ENCODE data around the gene OPTC.

The OPTC gene

DNA sequence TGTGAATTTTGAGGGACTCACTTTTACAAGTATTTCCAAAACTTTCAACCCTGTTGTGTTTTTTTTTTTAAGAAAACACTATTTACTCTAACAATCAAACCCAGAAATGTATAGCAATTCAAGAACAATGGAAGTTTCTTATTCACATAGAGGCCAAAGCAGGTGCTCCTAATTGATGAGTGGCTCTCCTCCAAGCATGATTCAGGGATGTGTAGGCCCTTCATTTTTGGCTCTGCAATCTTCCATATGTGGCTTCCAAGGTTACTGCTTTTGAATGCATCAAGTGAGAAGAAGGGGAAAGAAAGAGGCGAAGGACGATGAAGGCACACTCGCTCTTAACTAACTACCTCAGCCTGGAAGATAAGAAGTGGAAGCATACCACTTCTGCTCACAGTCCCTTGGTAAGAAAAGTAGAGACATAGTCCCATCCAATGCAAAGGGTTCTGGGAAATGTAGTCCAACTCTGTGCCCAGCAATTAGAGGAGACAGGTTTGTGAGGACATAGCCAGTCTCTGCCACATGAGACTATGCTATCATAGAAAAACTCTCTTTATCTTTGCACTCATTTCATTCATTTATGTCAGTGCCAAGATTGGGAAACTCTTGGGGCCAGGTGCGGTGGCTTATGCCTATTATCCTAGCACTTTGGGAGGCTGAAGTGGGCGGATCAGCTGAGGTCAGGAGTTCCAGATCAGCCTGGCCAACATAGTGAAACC is 46.0 kb downstream of the OPTC start:
- Histone ChIP-seq H3K9me3 (ENCODE audit: control insufficient read depth, low read length) (no peaks in the 10 kb centered on the region), H2AFZ (no peak overlapping the region), H3K4me1 (no peaks in the 10 kb centered on the region), H3K27ac (no peak overlapping the region), H3K4me3 (ENCODE audit: low read depth, low read length) (no peak overlapping the region), H3K79me2 (no peaks in the 10 kb centered on the region), H3K36me3 (ENCODE audit: control insufficient read depth, insufficient read depth, low read length) (no peaks in the 10 kb centered on the region), H3K9ac (no peak overlapping the region), H3K4me2 (ENCODE audit: low read length) (no peak overlapping the region), H3K27me3 (ENCODE audit: control insufficient read depth, insufficient read depth, low read length) (no peaks in the 10 kb centered on the region)
- TF ChIP-seq, protein P1, sequence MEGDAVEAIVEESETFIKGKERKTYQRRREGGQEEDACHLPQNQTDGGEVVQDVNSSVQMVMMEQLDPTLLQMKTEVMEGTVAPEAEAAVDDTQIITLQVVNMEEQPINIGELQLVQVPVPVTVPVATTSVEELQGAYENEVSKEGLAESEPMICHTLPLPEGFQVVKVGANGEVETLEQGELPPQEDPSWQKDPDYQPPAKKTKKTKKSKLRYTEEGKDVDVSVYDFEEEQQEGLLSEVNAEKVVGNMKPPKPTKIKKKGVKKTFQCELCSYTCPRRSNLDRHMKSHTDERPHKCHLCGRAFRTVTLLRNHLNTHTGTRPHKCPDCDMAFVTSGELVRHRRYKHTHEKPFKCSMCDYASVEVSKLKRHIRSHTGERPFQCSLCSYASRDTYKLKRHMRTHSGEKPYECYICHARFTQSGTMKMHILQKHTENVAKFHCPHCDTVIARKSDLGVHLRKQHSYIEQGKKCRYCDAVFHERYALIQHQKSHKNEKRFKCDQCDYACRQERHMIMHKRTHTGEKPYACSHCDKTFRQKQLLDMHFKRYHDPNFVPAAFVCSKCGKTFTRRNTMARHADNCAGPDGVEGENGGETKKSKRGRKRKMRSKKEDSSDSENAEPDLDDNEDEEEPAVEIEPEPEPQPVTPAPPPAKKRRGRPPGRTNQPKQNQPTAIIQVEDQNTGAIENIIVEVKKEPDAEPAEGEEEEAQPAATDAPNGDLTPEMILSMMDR (IDR thresholded peaks at IDR 0.05), result no peak

DNA sequence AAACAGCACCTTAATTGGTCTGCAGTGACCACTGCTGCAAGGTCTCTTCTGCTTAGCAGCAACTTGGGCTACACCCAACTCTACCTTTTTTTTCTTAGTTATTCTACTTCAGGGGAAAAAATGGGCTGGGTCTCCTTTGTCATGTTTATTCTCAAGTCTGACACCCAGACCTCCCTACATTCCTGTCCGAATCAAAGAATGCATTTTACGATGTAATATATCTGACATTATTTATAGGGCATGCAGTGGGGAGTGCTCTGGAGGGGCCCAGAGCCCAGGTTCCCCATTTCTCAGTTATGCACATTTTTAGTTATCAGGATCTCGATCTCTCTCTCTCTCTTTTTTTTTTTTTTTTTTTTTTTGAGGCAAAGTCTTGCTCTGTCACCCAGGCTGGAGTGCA is 50.5 kb downstream of the OPTC start:
- no peak overlapping the region for H3K9ac ChIP-seq
- no peaks in the 10 kb centered on the region for H3K9me3 ChIP-seq (ENCODE audit: control insufficient read depth, low read length)
- TF ChIP-seq, protein P1 (IDR thresholded peaks at IDR 0.05), result no peak
- no peak overlapping the region for H3K4me3 ChIP-seq (ENCODE audit: low read depth, low read length)
- no peak overlapping the region for H3K4me2 ChIP-seq (ENCODE audit: low read length)
- no peaks in the 10 kb centered on the region for H3K4me1 ChIP-seq
- H2AFZ ChIP-seq, result no peak overlapping the region
- H3K79me2 ChIP-seq, result no peaks in the 10 kb centered on the region
- H3K36me3 ChIP-seq (ENCODE audit: control insufficient read depth, insufficient read depth, low read length), result no peaks in the 10 kb centered on the region
- H3K27me3 ChIP-seq (ENCODE audit: control insufficient read depth, insufficient read depth, low read length), result no peaks in the 10 kb centered on the region
- no peak overlapping the region for H3K27ac ChIP-seq

DNA sequence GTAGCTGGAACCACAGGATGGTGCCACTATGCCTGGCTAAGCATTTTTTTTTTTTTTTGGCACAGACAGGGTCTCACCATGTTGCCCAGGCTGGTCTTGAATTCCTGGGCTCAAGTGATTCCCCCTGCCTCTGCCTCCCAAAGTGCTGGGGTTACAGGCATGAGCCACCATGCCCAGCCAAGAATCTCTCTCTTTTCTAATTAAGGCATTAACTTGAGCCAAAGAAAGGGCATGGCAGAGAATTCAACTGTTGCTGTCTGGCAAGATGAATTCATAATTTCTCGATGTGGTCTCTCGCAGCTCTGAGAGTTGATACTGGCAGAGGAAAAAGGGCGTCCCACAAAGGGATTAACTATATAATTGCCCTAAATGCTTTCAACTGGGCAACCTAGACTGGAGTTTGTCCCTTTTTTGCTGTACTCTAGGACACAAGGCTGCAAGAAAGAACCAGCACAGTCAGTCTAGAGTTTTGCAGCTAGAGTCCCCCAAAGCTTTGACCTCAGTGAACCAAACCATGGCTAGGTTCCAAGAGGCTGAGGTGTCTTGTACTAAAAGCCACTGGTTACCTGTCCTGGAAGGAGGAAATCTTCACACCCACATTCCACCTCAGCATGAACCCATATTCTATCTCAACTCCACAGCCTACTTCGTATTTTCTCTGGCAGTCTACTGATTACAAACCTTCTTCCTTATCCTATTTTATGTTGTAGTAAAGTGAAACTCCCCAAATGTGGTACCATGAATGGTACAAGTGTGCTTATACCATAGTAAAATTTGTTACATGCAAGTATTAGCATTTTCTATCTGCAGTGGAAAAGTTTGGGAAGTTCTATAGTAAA is 51.2 kb downstream of the OPTC start:
- no peak overlapping the region for H2AFZ ChIP-seq
- no peaks in the 10 kb centered on the region for H3K27me3 ChIP-seq (ENCODE audit: control insufficient read depth, insufficient read depth, low read length)
- no peak overlapping the region for H3K27ac ChIP-seq
- H3K4me1 ChIP-seq, result no peaks in the 10 kb centered on the region
- TF ChIP-seq, protein P1 (IDR thresholded peaks at IDR 0.05), result no peak
- H3K9ac ChIP-seq, result no peak overlapping the region
- H3K4me3 ChIP-seq (ENCODE audit: low read depth, low read length), result no peak overlapping the region
- H3K36me3 ChIP-seq (ENCODE audit: control insufficient read depth, insufficient read depth, low read length), result no peaks in the 10 kb centered on the region
- H3K9me3 ChIP-seq (ENCODE audit: control insufficient read depth, low read length), result no peaks in the 10 kb centered on the region
- H3K4me2 ChIP-seq (ENCODE audit: low read length), result no peak overlapping the region
- H3K79me2 ChIP-seq, result no peaks in the 10 kb centered on the region

DNA sequence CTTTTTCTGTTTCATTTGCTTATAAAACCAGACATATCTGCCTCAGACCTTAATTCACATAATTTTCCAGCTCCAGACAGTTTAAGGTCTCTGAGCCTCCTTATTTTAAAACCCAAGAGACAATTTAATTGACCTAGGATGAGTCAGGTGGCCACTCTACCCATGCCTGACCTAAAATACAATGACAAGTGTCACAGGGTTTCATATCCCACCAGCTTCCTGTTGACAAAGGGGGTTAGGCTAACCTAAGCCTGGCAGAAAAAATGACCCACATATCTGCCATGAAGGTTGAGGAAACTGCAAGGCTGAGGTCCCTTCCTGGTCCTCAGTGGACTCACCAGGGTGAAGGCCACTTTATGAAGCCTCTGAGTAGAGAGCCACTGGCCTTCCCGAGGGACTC is 52.3 kb downstream of the OPTC start:
- no peaks in the 10 kb centered on the region for H3K79me2 ChIP-seq
- H3K27me3 ChIP-seq (ENCODE audit: control insufficient read depth, insufficient read depth, low read length), result no peaks in the 10 kb centered on the region
- no peak overlapping the region for H3K9ac ChIP-seq
- no peaks in the 10 kb centered on the region for H3K9me3 ChIP-seq (ENCODE audit: control insufficient read depth, low read length)
- H3K4me1 ChIP-seq, result no peaks in the 10 kb centered on the region
- H3K4me3 ChIP-seq (ENCODE audit: low read depth, low read length), result no peak overlapping the region
- TF ChIP-seq, protein P1 (IDR thresholded peaks at IDR 0.05), result no peak
- H3K27ac ChIP-seq, result no peak overlapping the region
- no peak overlapping the region for H3K4me2 ChIP-seq (ENCODE audit: low read length)
- H2AFZ ChIP-seq, result no peak overlapping the region
- no peaks in the 10 kb centered on the region for H3K36me3 ChIP-seq (ENCODE audit: control insufficient read depth, insufficient read depth, low read length)
